DMS153 (cell line): ENCODE measurements around the gene FOXP1.

Experiments used
- DNase-seq: peaks from one replicate; lab custom pipeline; 2025; lab: John Stamatoyannopoulos, UW

FOXP1 gene

DNA sequence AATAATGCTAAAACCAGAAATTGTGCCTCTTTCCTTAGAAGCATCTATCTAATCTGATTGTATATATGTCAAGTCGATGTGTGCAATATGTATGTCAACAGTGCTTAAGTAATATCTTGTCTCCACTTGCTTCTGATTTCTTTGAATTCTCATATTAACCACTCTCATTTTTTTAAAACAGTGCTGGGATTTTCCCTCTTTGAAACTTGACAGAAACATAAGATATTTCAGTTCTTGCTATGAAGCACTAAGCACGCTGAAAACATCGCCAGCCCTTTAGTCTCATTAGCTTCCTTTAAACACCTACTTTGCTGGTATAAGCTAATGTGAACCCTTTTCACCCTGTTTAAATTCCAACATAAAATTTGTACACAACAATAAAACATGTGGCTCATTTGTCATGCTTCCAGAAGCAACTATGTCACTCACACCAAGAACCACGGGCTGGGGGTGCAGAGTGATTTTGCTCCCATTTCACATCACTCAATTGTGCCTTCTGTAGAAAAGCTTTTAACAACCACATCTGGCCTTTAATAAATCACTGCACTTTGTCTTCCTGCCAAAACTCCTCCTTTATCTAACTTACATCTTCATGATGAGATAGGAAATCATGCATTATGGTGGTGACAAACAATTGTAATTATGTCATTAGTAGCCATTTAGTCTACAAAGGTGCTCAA lies 185.2 kb downstream of the FOXP1 start:
- DNase-seq = no peak

DNA sequence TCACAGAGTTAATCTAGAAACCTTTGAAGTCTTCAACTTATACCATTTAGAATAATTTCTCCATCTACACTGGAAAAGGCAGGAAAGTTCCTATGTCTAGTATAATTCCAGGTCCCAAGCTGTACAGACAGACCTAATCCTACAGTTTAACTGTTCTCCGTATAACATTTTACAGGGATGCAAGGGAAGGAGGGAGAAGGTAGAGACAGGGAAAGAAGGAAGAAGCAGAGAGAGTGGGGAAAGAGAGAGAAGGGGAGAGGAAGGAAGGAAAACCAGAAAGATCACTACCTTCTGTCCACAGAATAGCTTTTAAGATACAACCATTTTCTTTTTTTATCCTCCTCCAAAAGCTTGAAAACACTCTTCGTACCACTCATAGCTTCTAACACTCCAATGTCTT lies 185.8 kb downstream of the FOXP1 start:
- DNase-seq = no peak

DNA sequence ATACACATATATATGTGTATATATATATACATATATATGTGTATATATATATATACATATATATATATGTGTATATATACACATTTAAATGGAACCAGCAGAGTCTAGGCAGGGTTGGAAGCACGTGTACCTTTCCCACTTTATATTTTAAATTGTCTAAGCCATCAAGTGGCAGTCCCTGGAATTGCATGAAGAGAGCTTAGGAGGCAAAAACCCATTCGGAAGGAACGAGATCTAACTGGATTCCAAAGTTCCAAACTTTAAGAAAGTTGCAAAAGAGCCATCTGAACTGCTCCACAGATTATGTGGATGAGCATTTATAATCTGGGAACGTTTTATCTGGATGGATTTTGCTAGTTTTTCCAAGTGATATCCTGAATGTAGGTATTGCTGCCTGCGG lies 186.5 kb downstream of the FOXP1 start:
- no peak for DNase-seq

DNA sequence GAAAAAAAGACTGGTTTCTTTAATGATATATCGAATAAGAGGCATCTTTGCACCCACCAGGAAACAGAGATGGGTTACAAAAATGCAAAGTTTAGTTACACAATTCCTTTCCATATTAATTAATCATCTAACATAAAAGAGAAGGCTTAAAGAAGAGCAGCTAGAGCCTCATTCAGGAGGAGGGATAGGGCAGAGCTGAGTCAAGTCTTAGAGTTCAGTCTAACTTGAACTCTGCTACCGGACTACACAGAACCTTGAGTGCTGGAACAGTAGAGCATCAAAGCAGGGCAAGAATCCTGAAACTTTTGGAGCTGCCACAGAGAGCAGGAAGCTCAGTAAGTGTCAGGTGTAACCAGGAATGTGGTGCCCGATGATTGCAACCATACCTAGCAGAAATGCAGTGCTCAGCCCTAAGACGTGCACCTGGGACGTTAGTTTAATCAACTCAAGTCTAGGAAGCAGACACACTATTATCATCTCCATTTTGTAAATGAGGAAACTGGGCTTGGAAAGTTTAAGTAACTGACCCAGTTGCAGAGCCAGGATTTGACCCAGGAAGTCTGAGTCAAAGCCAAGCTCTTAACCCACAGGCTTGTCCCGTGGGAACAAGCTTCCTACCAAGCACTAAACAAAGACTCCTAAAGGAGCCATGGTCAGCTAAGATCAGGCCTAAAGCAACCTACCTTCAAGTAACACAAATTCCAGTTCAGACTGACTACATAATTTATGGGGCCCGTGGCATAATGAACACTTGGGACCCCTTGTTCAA lies 187.4 kb downstream of the FOXP1 start:
- DNase-seq = no peak

DNA sequence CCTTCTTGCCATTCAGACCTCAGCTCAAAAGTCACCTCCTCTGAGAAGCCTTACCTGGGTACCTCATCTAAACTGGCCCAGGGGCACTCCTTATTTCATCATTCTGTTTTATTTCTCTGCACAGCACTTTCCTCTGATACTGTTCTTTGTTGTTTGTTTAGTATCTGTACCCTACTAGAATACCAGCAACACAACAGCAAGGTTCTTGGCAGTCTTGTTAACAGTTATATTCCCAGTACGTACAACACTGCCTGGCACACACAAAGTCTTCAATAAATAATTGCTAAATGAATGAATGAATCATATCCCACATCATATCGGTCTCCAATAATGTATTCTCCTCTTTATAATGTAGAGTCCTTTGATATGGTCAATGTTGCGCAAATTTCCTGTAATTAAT lies 188.1 kb downstream of the FOXP1 start:
- no peak for DNase-seq

DNA sequence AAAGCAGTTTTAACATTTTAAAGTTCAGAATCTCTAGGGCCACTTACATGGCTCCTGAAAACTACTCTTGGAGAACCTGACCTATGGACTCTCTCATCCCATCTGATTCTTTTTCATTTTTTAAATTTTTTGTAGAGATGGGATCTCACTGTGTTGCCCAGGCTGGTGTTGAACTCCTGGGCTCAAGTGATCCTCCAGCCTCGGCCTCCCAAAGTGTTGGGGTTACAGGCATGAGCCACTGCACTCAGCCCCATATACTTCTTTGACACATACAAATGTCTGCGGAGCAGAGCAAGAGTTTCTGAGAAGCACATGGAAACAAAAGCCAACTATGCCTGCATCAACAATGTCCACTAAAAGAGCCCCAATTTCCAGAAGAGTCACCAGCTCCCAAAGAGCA lies 189.8 kb downstream of the FOXP1 start:
- no peak for DNase-seq

DNA sequence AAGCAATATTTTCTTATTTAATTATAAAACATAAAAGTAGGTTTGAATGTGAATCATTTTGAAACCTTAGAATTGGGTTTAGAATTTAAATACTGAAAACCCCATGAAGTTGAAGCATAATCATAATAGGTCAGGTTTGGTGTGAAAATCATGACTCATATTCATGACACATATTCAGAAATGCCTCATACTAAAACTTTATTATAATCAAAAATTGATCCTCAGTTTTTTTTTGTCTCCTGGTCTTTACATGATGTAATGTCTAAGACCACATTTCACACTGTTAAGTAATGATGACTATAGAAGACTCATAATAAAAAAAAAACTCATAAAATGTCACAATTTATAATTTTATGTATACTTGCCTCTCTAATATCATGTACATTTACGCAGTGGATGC lies 190.4 kb downstream of the FOXP1 start:
- no peak for DNase-seq

DNA sequence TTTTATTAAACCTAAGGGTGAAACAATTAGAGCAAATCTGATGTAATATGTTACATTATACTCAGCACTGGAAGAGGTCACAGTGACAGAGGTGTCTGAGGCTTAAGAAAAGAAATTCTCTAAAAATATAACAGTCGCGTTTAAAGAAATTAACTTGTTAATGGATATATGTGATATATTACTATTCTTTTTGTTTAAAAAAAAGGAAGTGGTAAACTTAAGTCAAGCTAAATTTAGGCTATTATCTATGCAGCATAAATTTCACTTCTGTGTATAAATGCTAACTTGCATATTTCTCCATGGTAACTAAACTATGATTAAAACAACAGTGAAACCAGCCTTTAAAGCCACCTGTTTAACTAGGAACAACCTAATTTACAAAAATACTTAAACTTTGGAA lies 191.3 kb downstream of the FOXP1 start:
- no peak for DNase-seq

DNA sequence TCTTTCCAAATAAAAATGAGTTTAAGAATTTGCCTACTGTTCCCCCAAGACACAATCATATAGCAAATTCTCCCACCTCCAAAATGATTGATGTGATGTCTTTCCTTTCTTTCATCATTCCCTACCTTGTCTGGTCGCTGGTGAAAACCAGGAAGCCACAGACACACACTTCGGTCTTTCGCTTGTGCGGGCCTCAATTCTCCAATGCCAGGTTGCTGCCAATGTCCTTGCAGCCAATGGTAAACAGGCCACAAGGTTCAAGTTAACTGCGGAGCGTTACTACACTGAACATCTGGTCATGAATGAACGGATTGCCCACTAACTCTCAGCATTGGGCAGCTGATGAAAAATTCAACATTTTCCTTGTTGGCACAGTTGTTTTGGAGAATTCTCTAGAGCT lies 192.2 kb downstream of the FOXP1 start:
- no peak for DNase-seq

DNA sequence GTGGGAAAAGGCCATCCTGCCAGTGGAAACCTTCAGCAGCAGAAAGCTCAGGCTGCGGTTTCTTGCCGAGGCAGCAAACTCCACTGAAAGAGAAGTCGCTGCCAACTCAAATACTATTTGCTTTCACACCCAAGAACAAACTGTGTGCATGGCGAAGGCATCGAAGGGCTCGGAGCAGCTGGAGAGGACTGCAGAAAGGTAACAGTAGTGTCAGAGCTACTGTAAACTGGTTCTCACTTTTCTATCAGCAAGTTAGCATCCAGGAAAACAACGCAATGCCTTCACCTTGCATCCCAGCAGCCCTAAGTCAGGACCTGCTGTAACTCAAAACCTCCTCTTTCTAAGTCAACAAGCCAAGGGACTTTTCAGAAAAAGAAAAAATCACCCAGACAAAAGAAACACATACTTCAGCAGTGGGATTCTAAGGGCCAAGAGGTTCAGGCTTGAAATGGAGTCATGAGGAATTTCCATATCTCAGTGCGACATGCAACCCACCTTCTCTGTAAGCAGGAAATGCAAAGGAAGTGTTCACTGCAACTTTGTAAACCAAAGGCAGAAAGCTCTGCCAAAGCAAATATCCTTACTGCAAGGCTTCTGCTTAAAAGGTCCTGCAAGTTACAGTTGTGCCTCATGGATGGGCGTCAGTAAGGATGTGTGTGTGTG lies 193.5 kb downstream of the FOXP1 start:
- peak; percentile 27 for DNase-seq

DNA sequence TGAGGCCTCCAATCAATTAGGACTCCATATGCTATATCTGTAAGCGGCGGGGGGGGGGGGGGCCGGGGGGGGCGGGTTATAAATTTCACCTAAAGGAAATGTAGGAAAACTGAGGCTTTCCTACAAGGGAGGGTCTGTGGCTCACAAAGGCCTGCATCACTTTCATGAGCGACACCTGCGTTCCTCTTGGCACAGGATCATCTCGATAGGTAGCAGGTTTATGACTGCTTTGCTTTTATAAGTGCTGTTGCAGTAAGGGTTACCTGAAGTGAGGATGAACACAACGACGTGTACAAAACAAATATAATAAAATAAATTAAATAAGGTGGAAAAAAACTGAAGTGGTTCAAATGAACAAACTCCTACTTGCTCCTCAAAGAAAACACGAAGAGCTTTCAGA lies 194.3 kb downstream of the FOXP1 start:
- no peak for DNase-seq

DNA sequence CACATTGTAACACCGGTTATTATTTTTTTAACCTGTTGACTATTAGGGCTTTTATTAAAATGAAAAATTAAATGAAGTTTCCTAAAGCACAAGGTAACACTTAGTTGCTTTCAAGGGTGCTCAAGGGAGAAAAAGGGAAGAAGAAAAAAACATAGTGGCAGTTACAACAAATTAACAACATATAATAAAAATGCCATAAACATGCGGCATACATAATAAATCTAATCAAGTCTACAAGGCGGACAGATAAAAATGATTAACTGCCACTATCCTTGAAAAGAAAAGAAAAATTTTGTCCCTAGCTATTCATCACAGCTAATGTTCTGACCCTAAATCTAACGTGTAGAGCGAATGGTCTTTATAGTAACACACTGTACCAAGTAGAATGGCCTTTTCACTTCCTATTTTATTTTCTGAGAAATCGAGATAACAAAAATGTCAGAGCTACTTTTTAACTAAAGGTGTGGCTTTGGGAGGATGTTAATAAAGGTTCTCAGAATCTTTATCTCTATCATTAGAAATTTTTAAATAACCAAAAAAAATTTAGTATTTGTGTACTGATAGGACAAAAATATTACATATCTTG lies 194.9 kb downstream of the FOXP1 start:
- DNase-seq = no peak

DNA sequence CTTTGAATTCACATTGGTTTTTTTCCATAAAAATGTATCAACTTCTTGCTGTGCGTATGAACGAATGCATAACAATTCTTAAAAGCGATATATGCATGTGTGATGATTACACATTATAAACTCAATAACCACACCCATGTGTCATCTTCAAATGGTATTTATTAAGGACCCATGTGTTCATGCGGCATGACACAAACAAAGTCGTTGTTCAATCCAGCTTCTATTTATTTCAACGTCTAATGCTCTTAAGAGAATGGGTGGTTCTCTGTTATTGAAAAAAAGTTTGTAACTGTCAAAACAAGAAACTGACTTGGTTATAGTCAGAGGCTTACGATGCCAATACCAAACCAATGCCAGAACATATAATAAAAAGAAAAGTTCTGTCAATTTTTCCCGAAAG lies 195.9 kb downstream of the FOXP1 start:
- DNase-seq = no peak

DNA sequence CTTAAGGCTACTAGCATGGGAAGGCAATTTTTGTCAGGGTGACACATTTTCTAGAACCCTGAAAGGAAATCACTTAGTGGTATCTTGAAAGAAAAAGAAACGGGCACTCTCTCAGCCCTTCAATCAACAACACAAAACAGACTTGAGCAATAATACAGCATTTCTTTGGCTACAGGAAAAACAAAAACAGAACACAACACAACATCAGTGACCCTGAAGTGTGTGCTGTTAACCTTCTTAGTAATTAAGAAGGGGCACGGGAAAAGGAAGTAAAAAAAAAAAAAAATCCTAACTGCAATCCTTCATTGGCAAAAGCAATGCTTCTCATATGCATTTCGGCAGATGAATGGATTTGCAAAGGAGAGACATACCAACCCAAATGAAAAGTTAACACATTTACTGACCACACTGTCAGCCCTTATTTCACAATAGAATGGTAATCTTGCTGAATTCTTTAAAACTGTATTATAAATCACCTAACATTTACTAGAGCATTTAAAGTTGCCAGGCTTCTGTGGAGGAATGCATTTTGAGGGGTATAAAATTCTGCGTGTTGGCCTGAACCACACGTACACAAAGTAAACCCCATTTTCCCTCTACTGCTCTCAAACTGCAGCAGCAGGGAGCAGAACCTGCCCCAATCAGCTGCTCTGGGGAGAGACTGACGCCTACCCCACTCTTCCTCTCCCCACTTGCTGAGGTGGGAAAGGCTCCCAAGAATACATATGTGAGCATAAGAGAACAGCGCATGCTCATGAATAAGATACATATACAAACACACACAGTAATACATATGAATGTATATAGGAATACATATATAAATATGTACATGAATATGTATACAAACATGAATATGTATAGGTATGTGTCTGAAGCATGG lies 198.5 kb downstream of the FOXP1 start:
- no peak for DNase-seq

DNA sequence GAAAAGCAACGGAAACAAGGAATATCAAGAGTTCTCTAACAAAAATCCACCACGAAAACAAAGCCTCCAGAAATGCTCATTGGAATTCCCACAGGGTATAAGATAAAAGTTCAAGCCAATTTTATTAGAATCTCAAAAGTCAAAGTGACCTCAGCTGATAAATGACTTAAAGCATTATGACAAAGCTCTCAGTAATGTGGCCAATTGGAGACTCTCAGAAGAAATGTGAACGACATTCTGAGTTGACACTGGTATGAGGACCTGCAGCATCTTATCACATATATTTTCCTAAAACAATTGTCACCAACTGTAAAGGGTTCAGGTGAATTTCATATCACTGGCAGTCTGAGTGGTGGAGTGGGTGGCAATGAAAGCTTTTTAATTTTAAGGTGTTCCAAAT lies 199.1 kb downstream of the FOXP1 start:
- DNase-seq = no peak

DNA sequence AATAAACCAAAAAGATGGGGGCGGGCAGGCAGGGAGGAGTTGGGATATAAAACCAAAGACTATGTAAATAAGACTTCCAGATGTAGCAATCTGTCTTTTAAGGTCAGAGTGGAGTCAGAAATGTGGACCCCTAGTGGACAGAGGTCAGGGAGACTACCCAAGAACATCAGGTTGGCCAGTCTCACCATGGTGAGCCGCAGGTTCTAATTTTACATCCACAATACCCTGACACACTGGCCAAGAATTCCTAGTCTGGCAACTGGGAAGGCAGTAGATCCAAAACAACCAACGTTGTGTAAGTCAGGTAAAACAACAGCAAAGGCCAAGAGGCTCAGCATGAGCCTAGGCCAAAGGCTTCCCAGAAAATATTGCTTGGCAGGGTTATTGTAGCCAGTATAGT lies 203.4 kb downstream of the FOXP1 start:
- DNase-seq = no peak

DNA sequence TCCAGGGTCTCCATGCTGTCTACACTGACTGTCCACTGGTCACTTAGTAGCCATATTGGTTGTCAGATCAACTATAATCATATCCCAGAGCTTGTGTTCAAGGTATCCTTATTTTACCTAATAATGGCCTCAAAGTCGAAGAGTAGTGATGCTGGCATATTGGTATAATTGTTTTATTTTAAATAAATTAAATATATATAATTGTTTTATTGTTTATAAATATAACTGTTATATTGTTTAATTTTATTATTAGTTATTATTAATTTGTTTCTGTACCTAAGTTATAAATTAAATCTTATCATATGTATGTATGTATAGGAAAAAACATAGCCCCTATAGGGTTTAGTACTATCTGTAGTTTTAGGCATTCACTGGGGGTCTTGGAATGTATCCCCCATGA lies 205.0 kb downstream of the FOXP1 start:
- DNase-seq = no peak

DNA sequence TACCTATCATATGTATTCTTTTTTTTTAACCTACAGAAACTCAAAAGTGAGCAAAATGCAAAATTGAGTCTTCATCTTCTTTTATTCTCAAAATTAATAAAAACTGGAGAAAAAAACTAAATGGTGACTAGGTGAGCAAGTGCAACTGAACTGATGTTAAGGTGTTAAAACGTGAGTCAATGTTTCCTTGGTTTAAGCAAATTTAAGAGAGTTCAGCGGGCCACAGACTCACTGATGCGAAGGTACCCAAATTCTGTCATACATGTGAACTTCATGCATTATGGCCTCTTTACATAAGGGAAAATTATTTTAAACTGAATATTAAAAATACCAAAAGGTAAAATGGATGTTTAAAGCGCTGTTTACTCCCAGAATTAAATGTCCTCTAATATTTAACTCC lies 206.6 kb downstream of the FOXP1 start:
- DNase-seq = no peak

DNA sequence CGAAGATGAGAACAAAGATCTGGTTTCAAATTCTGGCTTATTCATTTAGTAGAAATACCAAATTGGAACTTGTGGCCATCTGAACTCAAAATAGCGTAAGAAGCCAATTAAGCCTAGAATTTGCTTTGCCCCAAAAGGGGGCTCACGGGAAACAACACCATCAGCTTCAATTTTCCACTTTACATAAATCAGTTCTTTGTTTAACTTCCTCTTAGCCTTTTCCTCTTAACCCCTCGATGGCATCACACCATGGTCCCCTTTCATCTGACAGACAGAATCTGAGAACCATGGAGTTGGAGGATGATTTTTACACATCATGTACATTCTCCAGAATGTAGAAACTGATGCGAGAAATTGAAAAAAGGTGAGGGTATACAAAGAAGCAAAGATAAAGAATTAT lies 207.0 kb downstream of the FOXP1 start:
- no peak for DNase-seq

DNA sequence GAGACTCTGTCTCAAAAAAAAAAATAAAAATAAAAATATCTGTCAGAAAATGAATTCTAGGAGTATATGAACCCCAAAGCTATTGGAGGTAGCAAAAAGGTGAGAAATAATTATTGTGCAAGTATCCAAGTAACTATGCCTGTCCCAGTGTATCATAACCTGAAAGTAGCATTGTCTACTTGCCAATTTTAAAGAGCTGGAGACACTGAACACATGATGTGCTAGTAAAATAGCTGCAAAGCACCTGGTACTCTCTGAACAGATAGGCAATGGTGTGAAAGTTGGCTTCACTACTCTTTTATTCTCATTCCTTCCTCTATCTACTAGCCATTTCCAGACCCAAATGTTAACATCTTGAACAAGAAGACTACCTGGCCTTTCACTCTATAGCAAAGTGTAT lies 208.9 kb downstream of the FOXP1 start:
- no peak for DNase-seq

DNA sequence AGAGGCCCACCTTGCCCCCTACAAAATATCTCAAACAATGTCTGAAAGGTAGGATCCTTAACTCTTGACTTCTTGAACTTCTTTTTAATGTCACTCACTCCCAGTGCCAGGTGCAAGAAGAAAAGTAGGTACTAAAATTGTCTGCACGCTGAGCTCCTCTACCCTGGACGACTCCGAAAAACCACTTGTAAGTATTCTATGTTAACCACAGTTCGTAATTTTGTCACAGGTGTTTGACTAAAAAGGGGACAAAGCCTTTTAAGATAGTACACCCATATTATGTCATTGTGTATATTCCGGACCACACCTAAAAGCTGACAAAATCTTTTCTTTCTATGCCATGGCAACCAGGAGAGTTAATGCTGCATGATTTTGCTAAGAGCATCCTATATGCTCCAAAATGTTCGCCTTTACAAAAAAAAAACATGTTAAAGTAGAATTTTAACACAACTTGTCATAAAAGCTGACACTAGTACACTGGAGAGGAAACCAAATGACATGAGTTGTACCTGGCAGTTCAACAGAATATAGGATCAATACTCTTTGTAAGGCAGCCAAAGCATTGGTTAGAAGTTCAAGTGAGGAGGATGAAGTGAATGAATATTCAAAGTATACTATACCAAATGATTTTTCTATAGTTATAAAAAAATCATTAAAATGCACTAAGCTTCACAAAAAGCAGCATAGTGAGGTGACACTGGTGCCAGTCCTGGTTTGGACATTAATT lies 210.5 kb downstream of the FOXP1 start:
- no peak for DNase-seq
